Breast epithelium (tissue), 4 donors: ENCODE results near the gene DIPK1C. TPM values are rescaled to one million over a fixed set of nuclear protein-coding genes. Genes with fewer than 3 reads are reported as not detected.

Source experiments
- DNase-seq, 2 donors: peaks; one replicate each; pipeline ENCODE4 v3.0.0-alpha.2; 2019; ENCODE audit warnings: low spot score in 2 of 2
- H3K27ac ChIP-seq, 2 donors: fragments of 200-600 bp; sonication (generic) in 1 of 2; one replicate each; pipeline ENCODE4 v1.5.1; 2016 to 2019; ENCODE audit warnings: mild to moderate bottlenecking in 1 of 2
- H3K27me3 ChIP-seq, 2 donors: fragments of 200-600 bp; sonication (generic) in 1 of 2; one replicate each; pipeline versions ENCODE4 v1.5.1 to v1.6.0; 2017 to 2019; ENCODE audit warnings: control low read depth in 1 of 2, mild to moderate bottlenecking in 1 of 2
- H3K36me3 ChIP-seq: fragments of 200-600 bp; one replicate; pipeline ENCODE4 v1.5.1; 2019
- H3K4me1 ChIP-seq, 2 donors: fragments of 200-600 bp; sonication (generic); one replicate each; pipeline ENCODE4 v1.5.1; 2016 to 2019; ENCODE audit warnings: control low read depth in 1 of 2
- H3K4me3 ChIP-seq, 3 donors: fragments of 200-600 bp; sonication (generic); 1 replicate in 2 of 3; 2 replicates in 1 of 3; pipeline ENCODE4 v1.5.1; 2016 to 2019; ENCODE audit warnings: mild to moderate bottlenecking in 3 of 3, moderate library complexity in 2 of 3
- H3K9me3 ChIP-seq, 2 donors: fragments of 200-600 bp; sonication (generic) in 1 of 2; one replicate each; pipeline ENCODE4 v1.5.1; 2016 to 2019; ENCODE audit warnings: control low read depth in 1 of 2
- CTCF ChIP-seq, 3 donors: fragments of 450-650 bp; IDR thresholded peaks; one replicate each; pipeline ENCODE4 v1.5.1; 2016 to 2017; ENCODE audit warnings: antibody characterized with exemption in 3 of 3, mild to moderate bottlenecking in 3 of 3, moderate library complexity in 3 of 3
- POLR2A ChIP-seq: fragments of 450-650 bp; IDR thresholded peaks from one replicate; pipeline ENCODE4 v1.6.1; 2016; ENCODE audit warnings: antibody characterized with exemption, mild to moderate bottlenecking, moderate library complexity
- POLR2AphosphoS5 ChIP-seq, 3 donors: sonication (generic); formaldehyde crosslinking; IDR thresholded peaks; one replicate each; pipeline ENCODE4 v1.6.1; 2017; ENCODE audit warnings: antibody characterized with exemption in 3 of 3
- intact Hi-C: fragments of 100-400 bp; cut with DNase I; formaldehyde crosslinking; loops from one replicate; pipeline ENCODE4 v1.15.1; 2023; ENCODE audit warnings: low total_unique reads
- total RNA-seq, 3 donors: library from RNA; depleted of rRNA; stranded (reverse); fragments of >200 nt; gene quantifications; one replicate each; pipeline ENCODE4 v1.1.0, GENCODE V29; 2016

DIPK1C gene
- total RNA-seq, 3 donors from 2014 or later, result 0.16 TPM; not detected in 2

GRCh38 chr18:74418023-74418422 lies 39.1 kb downstream of the DIPK1C start:
- H3K36me3 ChIP-seq, result no peaks in the 10 kb centered on the region
- TF ChIP-seq POLR2AphosphoS5 (IDR thresholded peaks at IDR 0.05) (no peak), CTCF (IDR thresholded peaks at IDR 0.05) (no peak), POLR2A (no peak)
- intact Hi-C loops, result no loop called here
- no peak overlapping the region for H3K4me3 ChIP-seq
- DNase-seq, result no peak
- no peaks in the 10 kb centered on the region for H3K27me3 ChIP-seq
- H3K9me3 ChIP-seq, result no peaks in the 10 kb centered on the region
- H3K27ac ChIP-seq, result no peak overlapping the region
- no peaks in the 10 kb centered on the region for H3K4me1 ChIP-seq

GRCh38 chr18:74416124-74416523 lies 41.0 kb downstream of the DIPK1C start:
- no peaks in the 10 kb centered on the region for H3K36me3 ChIP-seq
- H3K4me1 ChIP-seq, result no peaks in the 10 kb centered on the region
- no peak overlapping the region for H3K27ac ChIP-seq
- TF ChIP-seq POLR2AphosphoS5 (IDR thresholded peaks at IDR 0.05), result no peak
- TF ChIP-seq CTCF (IDR thresholded peaks at IDR 0.05), result no peak
- TF ChIP-seq POLR2A, result no peak
- no peak for DNase-seq
- intact Hi-C loops, result no loop called here
- H3K9me3 ChIP-seq, result no peaks in the 10 kb centered on the region
- no peak overlapping the region for H3K4me3 ChIP-seq
- H3K27me3 ChIP-seq, result no peaks in the 10 kb centered on the region

GRCh38 chr18:74414953-74415515 lies 42.1 kb downstream of the DIPK1C start:
- Histone ChIP-seq H3K4me1 (no peaks in the 10 kb centered on the region), H3K4me3 (no peak overlapping the region), H3K36me3 (no peaks in the 10 kb centered on the region), H3K27me3 (no peaks in the 10 kb centered on the region), H3K9me3 (no peaks in the 10 kb centered on the region), H3K27ac (no peak overlapping the region)
- intact Hi-C loops, result no loop called here
- no peak for TF ChIP-seq CTCF (IDR thresholded peaks at IDR 0.05)
- TF ChIP-seq POLR2AphosphoS5 (IDR thresholded peaks at IDR 0.05), result no peak
- no peak for TF ChIP-seq POLR2A
- no peak for DNase-seq

- no peak overlapping the region for H3K4me3 ChIP-seq
- intact Hi-C loops, result no loop called here
- TF ChIP-seq POLR2AphosphoS5 (IDR thresholded peaks at IDR 0.05) (no peak), POLR2A (no peak), CTCF (IDR thresholded peaks at IDR 0.05) (no peak)
- no peak overlapping the region for H3K27ac ChIP-seq
- no peaks in the 10 kb centered on the region for H3K36me3 ChIP-seq
- no peak for DNase-seq
- H3K4me1 ChIP-seq, result no peaks in the 10 kb centered on the region
- H3K9me3 ChIP-seq, result no peaks in the 10 kb centered on the region
- no peaks in the 10 kb centered on the region for H3K27me3 ChIP-seq
Observed at GRCh38 chr18:74413836-74414235, 43.3 kb downstream of the DIPK1C start.

- H3K4me1 ChIP-seq, result no peaks in the 10 kb centered on the region
Observed at GRCh38 chr18:74412116-74412880, 44.8 kb downstream of the DIPK1C start.

More at GRCh38 chr18:74412116-74412880, 44.8 kb downstream of the DIPK1C start:
- DNase-seq, result no peak
- no peak overlapping the region for H3K4me3 ChIP-seq
- TF ChIP-seq POLR2A (no peak), POLR2AphosphoS5 (IDR thresholded peaks at IDR 0.05) (no peak), CTCF (IDR thresholded peaks at IDR 0.05) (no peak)
- intact Hi-C loops, result no loop called here
- no peak overlapping the region for H3K27ac ChIP-seq
- no peaks in the 10 kb centered on the region for H3K27me3 ChIP-seq
- no peaks in the 10 kb centered on the region for H3K36me3 ChIP-seq
- H3K9me3 ChIP-seq, result no peaks in the 10 kb centered on the region
